Activated B cell treated with CpG ODN at 0.5 μM for 24 hours (primary cell): Measurements from ENCODE around the gene RNF214. TPM values are rescaled to one million over a fixed set of nuclear protein-coding genes. Genes with fewer than 3 reads are reported as not detected.
"Not testable (repeated sequence)": the region's sequence is repeated elsewhere in the genome, so short reads cannot be mapped to it uniquely, and the experiment has no call there.

Source experiments
- ATAC-seq: fragments of 200-7000 bp; cut with Tn5 transposase; one replicate; pipeline ENCODE4 v1.10.0; 2021; ENCODE audit warnings: low read depth, mild to moderate bottlenecking, moderate library complexity
- CTCF ChIA-PET: fragments of 350-600 bp; sonication (Branson Sonifier 250); formaldehyde crosslinking; loops from one replicate; lab custom pipeline; 2021; ENCODE audit warnings: antibody characterized with exemption; lab: Charles Lee
- POLR2A ChIA-PET: fragments of 350-600 bp; sonication (Branson Sonifier 250); formaldehyde crosslinking; loops from one replicate; lab custom pipeline; 2021; ENCODE audit warnings: antibody characterized with exemption; lab: Charles Lee
- DNase-seq: peaks from one replicate; pipeline ENCODE4 v3.0.0; 2022
- H3K27ac Mint-ChIP-seq: one replicate; pipeline ENCODE4 v1.8.0; 2020; ENCODE audit warnings: mixed read lengths
- H3K27me3 Mint-ChIP-seq: one replicate; pipeline ENCODE4 v1.8.0; 2021; ENCODE audit warnings: mixed read lengths
- H3K36me3 Mint-ChIP-seq: one replicate; pipeline ENCODE4 v1.8.0; 2021; ENCODE audit warnings: low read depth, mixed read lengths
- H3K4me1 Mint-ChIP-seq: one replicate; pipeline ENCODE4 v1.8.0; 2021; ENCODE audit warnings: mixed read lengths
- H3K4me3 Mint-ChIP-seq: one replicate; pipeline ENCODE4 v1.8.0; 2020; ENCODE audit warnings: mild to moderate bottlenecking, mixed read lengths
- H3K9me3 Mint-ChIP-seq: one replicate; pipeline ENCODE4 v1.8.0; 2020; ENCODE audit warnings: mixed read lengths
- intact Hi-C: fragments of 100-400 bp; cut with micrococcal nuclease; formaldehyde crosslinking; loops from one replicate; pipeline ENCODE4 v1.15.1; 2024
- total RNA-seq: library from RNA; stranded (reverse); gene quantifications from 2 replicates; pipeline ENCODE4 v1.2.3, GENCODE V29; 2022
- TF ChIP-seq, protein P1 (sequence below): fragments of 200-600 bp; IDR thresholded peaks from one replicate; pipeline ENCODE4 v1.8.0; 2022; ENCODE audit warnings: antibody characterized with exemption, mild to moderate bottlenecking

Gene RNF214
- total RNA-seq, 1 donor from 2014 or later = 18.7 TPM

GRCh38 chr11:117203069-117203407 lies 29.4 kb upstream of the RNF214 start:
- no peaks in the 10 kb centered on the region for H3K27me3 Mint-ChIP-seq
- CTCF ChIA-PET = interaction anchor here (0.7 to 1.7 kb wide), 3 partner anchors 14 to 24 kb away, joined by 3 to 5 read pairs (median 4); no protein-coding TSS in a partner anchor
- peak overlapping the region; percentile 30 for H3K27ac Mint-ChIP-seq
- POLR2A ChIA-PET = interaction anchor here (0.6 to 1.0 kb wide), 3 partner anchors 17 to 311 kb away, joined by 3 to 4 read pairs (median 3); no protein-coding TSS in a partner anchor
- TF ChIP-seq, protein P1, sequence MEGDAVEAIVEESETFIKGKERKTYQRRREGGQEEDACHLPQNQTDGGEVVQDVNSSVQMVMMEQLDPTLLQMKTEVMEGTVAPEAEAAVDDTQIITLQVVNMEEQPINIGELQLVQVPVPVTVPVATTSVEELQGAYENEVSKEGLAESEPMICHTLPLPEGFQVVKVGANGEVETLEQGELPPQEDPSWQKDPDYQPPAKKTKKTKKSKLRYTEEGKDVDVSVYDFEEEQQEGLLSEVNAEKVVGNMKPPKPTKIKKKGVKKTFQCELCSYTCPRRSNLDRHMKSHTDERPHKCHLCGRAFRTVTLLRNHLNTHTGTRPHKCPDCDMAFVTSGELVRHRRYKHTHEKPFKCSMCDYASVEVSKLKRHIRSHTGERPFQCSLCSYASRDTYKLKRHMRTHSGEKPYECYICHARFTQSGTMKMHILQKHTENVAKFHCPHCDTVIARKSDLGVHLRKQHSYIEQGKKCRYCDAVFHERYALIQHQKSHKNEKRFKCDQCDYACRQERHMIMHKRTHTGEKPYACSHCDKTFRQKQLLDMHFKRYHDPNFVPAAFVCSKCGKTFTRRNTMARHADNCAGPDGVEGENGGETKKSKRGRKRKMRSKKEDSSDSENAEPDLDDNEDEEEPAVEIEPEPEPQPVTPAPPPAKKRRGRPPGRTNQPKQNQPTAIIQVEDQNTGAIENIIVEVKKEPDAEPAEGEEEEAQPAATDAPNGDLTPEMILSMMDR = no peak
- DNase-seq (no peak), ATAC-seq (no peak)
- peaks cover 45% of the 10 kb centered on the region for H3K36me3 Mint-ChIP-seq
- H3K4me3 Mint-ChIP-seq = no peak overlapping the region
- H3K9me3 Mint-ChIP-seq = no peaks in the 10 kb centered on the region
- peaks cover 22% of the 10 kb centered on the region for H3K4me1 Mint-ChIP-seq
- intact Hi-C loops = loop anchor here (2.0 kb wide), 1 partner anchor 14 kb away; no protein-coding TSS in a partner anchor

DNA sequence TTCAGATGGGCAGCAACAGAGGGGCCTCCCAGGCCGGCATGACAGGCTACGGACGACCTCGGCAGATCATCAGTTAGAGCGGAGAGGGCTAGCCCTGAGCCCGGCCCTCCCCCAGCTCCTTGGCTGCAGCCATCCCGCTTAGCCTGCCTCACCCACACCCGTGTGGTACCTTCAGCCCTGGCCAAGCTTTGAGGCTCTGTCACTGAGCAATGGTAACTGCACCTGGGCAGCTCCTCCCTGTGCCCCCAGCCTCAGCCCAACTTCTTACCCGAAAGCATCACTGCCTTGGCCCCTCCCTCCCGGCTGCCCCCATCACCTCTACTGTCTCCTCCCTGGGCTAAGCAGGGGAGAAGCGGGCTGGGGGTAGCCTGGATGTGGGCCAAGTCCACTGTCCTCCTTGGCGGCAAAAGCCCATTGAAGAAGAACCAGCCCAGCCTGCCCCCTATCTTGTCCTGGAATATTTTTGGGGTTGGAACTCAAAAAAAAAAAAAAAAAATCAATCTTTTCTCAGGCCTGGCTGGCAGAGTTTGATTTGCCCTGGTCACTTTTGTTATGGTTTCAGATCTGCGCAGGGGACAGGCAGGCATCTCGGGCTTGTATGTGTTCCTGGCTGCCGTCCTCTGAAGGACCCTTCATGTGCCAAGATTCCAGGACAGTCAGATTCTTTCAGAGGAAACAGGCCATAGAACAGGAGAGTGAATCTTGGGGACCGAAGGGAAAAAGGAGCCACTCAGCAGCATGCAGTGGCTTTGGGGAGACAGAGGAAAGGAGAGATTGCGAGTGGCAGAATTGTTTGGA lies 28.0 kb upstream of the RNF214 start:
- CTCF ChIA-PET = interaction anchor here (1.7 kb wide), 1 partner anchor 24 kb away, joined by 5 read pairs; no protein-coding TSS in a partner anchor
- POLR2A ChIA-PET = interaction anchor here (0.9 to 1.0 kb wide), 2 partner anchors 19 to 25 kb away, joined by 3 to 8 read pairs; no protein-coding TSS in a partner anchor
- Mint-ChIP-seq H3K4me3 (no peak overlapping the region), H3K27me3 (no peaks in the 10 kb centered on the region), H3K36me3 (peaks cover 44% of the 10 kb centered on the region), H3K27ac (no peak overlapping the region), H3K9me3 (no peaks in the 10 kb centered on the region), H3K4me1 (peaks cover 16% of the 10 kb centered on the region)
- ATAC-seq (no peak), DNase-seq (no peak)
- intact Hi-C loops = loop anchor here (5.0 kb wide), 1 partner anchor 72 kb away; no protein-coding TSS in a partner anchor
- TF ChIP-seq, protein P1 = no peak

DNA sequence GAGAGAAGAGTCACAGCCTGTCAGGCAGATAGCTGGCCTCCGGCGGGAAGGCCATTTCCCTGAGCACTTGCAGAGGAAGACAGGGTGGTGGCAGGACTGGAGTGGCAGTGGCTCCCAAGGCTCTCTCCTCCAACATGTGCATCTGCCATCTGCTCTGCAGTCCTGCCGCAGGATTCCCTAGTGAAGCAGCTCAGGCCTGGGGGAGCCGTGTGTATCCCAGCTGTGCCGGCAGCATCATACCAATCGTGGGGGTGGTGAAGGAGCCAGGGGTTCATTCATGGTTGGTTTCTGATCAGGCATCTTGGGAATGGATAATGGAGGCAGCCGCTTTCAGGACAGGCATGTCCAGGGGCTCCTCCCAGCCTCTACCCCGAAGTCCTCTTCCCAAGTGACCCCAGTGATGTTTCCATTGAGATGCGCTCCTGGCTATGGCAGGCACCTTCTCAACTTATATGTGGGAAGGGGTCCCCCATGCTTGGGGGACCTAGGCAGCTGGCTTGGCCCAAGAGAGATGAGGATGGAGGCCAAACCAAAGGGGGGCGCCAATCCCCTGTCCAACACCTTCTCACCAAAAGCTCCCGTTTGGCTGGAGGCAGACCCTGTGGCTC lies 27.2 kb upstream of the RNF214 start:
- Mint-ChIP-seq H3K36me3 (peaks cover 48% of the 10 kb centered on the region), H3K27me3 (no peaks in the 10 kb centered on the region), H3K4me3 (no peak overlapping the region), H3K4me1 (peaks cover 16% of the 10 kb centered on the region), H3K27ac (peak overlapping the region; percentile 2), H3K9me3 (no peaks in the 10 kb centered on the region)
- CTCF ChIA-PET = no interaction called here
- DNase-seq = no peak
- POLR2A ChIA-PET = interaction anchor here (0.7 to 1.0 kb wide), 3 partner anchors 13 to 26 kb away, joined by 3 to 8 read pairs (median 3); no protein-coding TSS in a partner anchor
- intact Hi-C loops = loop anchor here (5.0 kb wide), 1 partner anchor 73 kb away; no protein-coding TSS in a partner anchor
- TF ChIP-seq, protein P1 = no peak
- ATAC-seq = no peak

GRCh38 chr11:117206111-117206510 lies 26.4 kb upstream of the RNF214 start:
- H3K9me3 Mint-ChIP-seq, DNase-seq, H3K4me3 Mint-ChIP-seq, H3K4me1 Mint-ChIP-seq, H3K27ac Mint-ChIP-seq, H3K27me3 Mint-ChIP-seq, ATAC-seq, CTCF ChIA-PET: not testable (repeated sequence)
- intact Hi-C loops = loop anchor here (5.0 kb wide), 1 partner anchor 74 kb away; no protein-coding TSS in a partner anchor
- peaks cover 54% of the 10 kb centered on the region for H3K36me3 Mint-ChIP-seq
- POLR2A ChIA-PET = interaction anchor here (0.7 kb wide), 1 partner anchor 12 kb away, joined by 3 read pairs; no protein-coding TSS in a partner anchor

DNA sequence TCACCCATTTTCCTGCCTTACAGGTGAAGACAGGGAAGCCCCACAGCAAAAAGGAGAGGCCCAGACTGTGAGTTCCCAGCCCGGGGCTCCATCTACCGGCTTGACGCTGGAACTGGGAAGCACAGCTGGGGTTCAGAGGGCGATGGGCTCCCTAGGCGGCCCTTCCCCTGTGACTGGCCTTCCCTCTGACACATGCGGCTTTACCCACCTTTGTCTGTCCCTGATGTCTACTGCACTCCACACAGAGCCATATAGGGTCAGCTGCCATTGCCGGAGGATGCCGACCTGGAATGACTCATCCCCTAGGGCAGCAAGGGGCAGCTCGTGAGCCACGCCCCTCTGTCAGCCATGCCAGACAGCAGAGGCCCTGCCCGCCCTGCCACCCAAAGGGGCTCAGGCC lies 25.6 kb upstream of the RNF214 start:
- CTCF ChIA-PET, H3K4me3 Mint-ChIP-seq, DNase-seq, H3K27me3 Mint-ChIP-seq, H3K27ac Mint-ChIP-seq, H3K9me3 Mint-ChIP-seq, POLR2A ChIA-PET, ATAC-seq, H3K4me1 Mint-ChIP-seq: not testable (repeated sequence)
- intact Hi-C loops = loop anchor here (5.0 kb wide), 1 partner anchor 75 kb away; no protein-coding TSS in a partner anchor
- H3K36me3 Mint-ChIP-seq = peaks cover 62% of the 10 kb centered on the region

- H3K27me3 Mint-ChIP-seq, H3K4me1 Mint-ChIP-seq, POLR2A ChIA-PET, H3K4me3 Mint-ChIP-seq, CTCF ChIA-PET, H3K27ac Mint-ChIP-seq, DNase-seq, H3K9me3 Mint-ChIP-seq, ATAC-seq: not testable (repeated sequence)
- intact Hi-C loops = loop anchor here (5.0 kb wide), 1 partner anchor 75 kb away; no protein-coding TSS in a partner anchor
- H3K36me3 Mint-ChIP-seq = peaks cover 65% of the 10 kb centered on the region
Measured at GRCh38 chr11:117207481-117207880, 25.0 kb upstream of the RNF214 start.

DNA sequence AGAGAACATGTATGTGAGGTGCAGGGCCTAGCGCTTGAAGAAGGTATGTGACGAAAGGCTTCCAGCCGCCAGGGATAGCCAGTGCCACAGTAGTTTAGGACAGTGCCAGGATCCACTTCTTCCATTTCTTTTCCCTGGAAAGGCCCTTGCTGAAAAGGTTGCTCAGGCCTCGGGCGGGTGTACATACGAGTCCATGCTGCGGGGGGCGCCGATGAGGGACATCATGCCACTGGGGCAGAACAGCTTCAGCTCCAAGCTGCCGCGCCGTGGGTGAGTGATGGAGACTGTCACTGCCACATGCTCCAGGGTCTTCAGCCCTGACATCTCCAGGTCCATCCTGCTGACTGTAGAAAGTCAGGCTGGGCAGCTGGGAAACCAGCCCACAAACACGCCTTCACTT lies 23.8 kb upstream of the RNF214 start:
- intact Hi-C loops = loop anchor here (5.0 kb wide), 1 partner anchor 76 kb away; no protein-coding TSS in a partner anchor
- POLR2A ChIA-PET, H3K27ac Mint-ChIP-seq: not testable (repeated sequence)

GRCh38 chr11:117209351-117210125 lies 22.9 kb upstream of the RNF214 start:
- peaks cover 65% of the 10 kb centered on the region for H3K36me3 Mint-ChIP-seq
- peak overlapping the region; percentile 27 for H3K27ac Mint-ChIP-seq
- CTCF ChIA-PET = interaction anchor here (1.1 to 1.8 kb wide), 2 partner anchors 17 to 29 kb away, joined by 3 to 5 read pairs; no protein-coding TSS in a partner anchor
- H3K4me1 Mint-ChIP-seq, DNase-seq, H3K27me3 Mint-ChIP-seq, ATAC-seq, H3K4me3 Mint-ChIP-seq, H3K9me3 Mint-ChIP-seq: not testable (repeated sequence)
- intact Hi-C loops = loop anchor here (5.0 kb wide), 1 partner anchor 77 kb away; no protein-coding TSS in a partner anchor
- POLR2A ChIA-PET = interaction anchor here (1.3 kb wide), 1 partner anchor 30 kb away, joined by 3 read pairs; no protein-coding TSS in a partner anchor

More for the DNA sequence above, 23.8 kb upstream of the RNF214 start:
- peaks cover 65% of the 10 kb centered on the region for H3K36me3 Mint-ChIP-seq
- H3K4me1 Mint-ChIP-seq, ATAC-seq, DNase-seq, H3K4me3 Mint-ChIP-seq, CTCF ChIA-PET, H3K9me3 Mint-ChIP-seq, H3K27me3 Mint-ChIP-seq: not testable (repeated sequence)
